Stimulated activated naive CD8-positive, alpha-beta T cell treated with anti-CD3 and anti-CD28 coated beads, Interleukin-15, Interleukin-2, amounts not matched to agents 100 U/mL and 50 U/mL, for 24 hours (primary cell): ENCODE data around the gene RNLS.
"Not testable (repeated sequence)": the region's sequence is repeated elsewhere in the genome, so short reads cannot be mapped to it uniquely, and the experiment has no call there.

ENCODE experiments used
- ATAC-seq: fragments of 150-1000 bp; cut with Tn5 transposase; one replicate; pipeline ENCODE4 v1.10.0; 2021
- DNase-seq: peaks from one replicate; pipeline ENCODE4 v3.0.0; 2021

Gene RNLS

DNA sequence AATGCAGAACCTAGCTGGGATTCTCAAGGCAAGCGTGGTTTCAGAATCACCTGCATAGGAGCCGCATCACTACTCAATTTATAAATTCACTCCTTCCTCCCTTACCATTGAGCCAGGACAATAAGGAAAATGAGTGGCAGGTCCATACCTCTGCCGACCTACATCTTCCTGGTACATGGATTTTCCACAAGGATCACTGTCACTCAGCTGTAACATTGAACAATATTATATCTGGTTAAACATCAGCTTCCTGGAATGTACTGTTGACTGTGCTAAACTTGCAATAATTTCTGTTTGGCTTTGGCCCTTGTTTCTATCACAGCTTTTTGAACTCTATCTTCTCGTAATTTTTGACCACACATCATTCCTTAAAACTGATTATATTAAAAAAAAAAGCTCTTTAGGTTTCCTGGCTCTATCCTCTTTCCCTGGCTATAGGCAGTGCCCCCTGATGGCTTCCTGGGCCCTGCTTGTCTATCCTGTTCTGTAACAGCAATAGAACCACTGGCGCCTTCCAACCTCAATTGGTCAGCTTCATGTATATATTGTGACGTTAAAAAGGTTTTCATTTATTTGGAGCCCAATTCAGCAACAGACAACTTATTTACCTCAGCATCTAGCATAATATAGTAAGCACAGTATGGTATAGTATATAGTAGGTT lies 59.2 kb downstream of the RNLS start:
- ATAC-seq (no peak), DNase-seq (no peak)

DNA sequence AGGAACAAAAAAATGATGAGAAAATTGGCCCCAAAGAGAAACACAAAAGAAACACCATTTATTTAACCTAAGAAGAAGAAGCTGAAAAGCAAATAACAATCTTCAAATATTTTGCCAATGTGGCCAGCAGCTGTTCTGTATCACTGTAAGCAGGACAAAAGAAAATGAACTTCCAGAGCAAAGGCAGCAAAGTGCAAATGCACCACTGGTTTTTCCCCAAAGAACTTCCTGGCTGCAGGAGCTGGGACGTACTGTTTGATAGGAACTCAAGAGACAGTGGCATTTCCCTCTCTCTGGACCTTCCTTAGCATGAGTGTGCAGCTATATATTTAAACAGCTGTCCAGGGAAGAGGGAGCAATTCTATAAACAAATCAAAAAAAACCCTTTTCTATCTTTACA lies 60.4 kb downstream of the RNLS start:
- DNase-seq (no peak), ATAC-seq (no peak)

DNA sequence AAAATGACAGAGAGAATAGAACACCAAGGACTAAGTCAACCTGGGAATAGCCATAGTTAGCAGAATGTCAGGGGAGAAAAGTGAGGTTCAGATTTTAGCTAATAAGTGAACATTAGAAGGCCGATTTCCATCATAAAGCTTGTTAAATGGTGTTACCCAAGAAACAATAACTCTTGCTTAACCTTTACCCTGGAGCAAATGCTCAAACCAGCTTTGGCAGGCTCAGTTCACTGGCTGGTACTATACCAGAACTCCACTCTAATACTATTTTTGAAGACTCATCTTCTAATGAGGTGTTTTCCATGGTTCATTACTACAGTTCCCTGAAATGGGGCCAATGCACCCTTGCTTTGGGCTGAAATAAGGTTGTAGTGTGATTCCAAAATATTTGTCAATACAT lies 61.3 kb downstream of the RNLS start:
- no peak for ATAC-seq

DNA sequence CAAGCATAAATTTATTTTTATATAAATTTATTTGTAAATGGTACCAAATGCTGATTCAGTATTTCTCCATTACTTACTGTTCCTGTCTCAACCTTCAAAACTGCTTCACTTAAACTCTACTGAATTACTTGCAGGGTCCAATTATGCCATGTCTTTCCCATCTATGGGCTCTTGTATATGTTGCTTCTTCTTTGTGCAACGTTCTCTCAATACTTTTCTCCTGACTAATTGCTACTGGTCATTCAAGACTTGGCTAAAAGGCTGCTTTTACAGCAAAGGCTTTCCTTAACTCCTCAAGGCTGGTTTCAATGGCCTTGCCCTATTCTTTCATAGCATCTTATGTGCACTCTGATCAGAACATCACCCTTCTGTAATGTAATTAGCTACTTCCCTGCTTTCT lies 67.9 kb downstream of the RNLS start:
- DNase-seq (no peak), ATAC-seq (no peak)

More for the DNA sequence above, 61.3 kb downstream of the RNLS start:
- DNase-seq: no peak

DNA sequence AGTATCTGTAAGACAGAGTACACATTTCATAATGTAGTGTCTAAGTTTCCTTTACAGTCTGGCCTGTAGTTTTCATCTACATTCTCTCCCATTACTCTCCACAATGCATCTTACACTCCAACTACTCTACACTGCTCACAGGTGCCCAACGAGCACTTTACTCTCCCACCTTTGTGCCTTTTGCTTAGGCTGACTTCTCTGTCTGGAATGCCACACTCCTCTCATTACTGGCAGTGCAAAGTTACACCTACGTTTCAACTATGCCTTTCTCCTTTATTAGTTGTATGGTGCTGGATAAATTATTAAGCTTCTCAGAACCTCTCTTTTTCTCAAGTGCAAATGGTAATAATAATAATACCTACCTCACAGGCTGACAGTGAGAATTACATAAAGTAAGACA lies 70.5 kb downstream of the RNLS start:
- DNase-seq (no peak), ATAC-seq (no peak)

DNA sequence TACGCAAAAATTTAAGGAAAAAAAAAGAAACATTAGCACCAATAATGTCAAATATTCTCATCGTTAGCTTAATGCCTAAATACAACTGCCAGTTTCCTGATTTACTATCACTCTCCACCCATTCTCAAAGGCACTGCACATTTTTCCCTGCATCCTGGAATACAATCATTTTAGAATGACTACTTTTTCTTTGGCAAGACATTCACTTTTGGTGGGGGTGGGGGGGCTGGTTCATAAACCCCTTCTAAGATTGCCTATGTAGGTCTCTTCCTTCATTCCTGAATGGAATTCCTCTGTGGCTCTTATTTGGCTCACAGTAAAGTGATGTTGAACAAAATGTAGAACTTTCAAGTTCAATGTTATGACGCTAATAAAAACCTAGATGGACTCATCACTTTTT lies 74.3 kb downstream of the RNLS start:
- no peak for ATAC-seq

DNA sequence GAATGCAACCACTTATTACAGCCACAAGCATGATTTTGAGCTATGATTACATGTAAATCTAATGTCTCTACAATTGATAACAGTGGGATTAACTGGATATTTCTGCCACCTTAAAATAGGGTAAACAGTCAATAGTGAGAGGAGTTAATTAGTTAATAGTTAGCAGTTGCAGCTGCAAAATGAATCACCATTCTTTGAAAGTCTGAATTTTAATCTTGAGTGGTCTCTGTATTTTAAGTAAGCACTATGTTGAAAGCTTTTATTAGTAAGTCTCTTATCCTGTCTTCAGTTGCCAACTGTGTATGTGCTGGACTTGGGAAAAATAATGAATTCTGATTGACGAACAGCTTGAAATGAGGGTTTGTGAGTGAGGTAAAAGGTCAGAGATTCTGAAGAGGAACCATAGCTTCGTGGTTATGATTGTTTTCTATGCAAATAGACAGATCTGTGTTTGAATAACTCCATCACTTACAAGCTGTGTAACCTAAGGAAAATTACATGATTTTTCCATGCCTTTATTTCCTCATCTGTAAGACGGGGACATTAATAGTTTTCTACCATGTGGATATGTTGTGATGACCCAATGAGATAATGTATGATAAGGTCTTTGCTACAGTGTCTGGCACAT lies 75.2 kb downstream of the RNLS start:
- ATAC-seq (no peak), DNase-seq (no peak)

More for the DNA sequence above, 74.3 kb downstream of the RNLS start:
- no peak for DNase-seq

DNA sequence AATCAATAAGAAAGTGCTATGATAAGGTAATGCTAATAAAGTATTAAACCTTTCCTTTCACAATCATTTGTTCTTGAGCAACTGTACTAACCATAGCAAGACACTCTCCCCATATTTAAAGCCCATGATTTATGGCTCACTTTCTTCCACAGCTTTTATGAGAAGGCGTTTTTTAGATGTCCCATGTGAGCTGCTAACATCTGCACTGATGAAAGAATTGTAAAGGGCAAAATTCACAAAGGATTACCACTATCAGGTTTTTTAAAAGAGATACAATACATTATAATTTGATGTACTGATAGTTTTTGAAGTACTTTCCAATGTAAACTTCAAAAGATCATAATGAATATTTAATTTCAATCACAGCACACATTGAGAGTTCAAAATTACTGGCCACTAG lies 75.7 kb downstream of the RNLS start:
- ATAC-seq (no peak), DNase-seq (no peak)

DNA sequence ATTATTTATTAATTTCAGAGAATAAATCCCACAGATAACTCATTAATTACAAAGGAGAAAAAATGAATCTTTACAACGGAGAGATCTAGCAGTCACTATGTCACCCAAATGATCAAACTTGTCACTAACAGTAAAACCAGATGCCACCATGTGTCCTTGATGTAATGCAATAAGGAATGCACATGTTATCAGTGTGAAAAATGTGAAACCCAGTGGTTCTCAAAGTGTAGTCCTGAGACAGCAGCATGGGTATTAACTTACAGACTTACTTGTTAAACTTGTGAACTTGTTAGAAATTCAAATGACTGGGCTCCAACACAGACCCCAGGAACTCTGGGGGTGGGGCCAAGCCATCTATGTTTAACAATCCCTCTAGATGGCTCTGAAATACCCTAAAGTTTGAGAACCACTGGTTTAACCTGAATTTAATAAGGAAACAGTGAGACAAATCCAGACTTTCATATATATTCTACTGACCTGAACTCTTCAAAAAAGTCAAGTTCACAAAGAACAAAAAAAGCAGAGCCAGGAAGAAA lies 77.4 kb downstream of the RNLS start:
- no peak for DNase-seq
- no peak for ATAC-seq

DNA sequence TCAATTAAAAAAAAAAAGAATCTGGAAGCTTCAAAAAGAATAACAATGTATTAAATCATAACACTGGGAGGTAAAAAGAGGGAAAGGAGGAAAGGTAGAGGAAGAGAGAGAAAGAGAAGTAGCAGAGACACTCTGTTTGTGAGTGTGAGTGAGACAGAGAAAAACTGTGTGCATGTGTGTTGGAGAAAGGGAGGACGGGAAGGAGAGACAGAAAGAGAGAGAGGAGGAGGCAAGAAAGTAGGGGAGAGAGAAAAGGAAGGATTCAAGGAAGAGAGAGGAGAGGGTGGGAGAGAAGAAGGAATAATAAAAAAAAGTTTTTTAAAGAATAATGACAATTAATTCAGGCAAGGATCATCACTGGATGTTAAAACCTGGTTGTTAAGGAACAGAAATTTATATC lies 77.9 kb downstream of the RNLS start:
- no peak for DNase-seq

DNA sequence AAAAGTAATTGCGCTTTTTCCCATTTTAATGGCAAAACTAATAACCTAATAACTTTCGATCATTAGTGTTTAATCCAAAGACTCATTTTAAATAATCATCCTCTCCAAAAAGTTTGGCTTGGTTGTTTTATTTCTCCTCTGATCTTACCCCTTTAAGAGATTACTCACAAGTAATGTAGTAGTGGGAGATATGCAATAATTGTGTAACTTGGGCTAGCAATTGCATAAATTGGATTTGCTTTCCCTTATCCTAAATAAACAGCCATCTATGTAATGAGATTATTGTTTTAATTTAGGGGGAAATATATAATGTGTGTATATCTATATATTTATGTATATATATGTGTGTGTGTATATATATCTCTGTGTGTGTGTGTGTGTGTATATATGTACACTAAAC lies 82.5 kb downstream of the RNLS start:
- no peak for ATAC-seq
- no peak for DNase-seq

More for the DNA sequence above, 77.9 kb downstream of the RNLS start:
- ATAC-seq: no peak

DNA sequence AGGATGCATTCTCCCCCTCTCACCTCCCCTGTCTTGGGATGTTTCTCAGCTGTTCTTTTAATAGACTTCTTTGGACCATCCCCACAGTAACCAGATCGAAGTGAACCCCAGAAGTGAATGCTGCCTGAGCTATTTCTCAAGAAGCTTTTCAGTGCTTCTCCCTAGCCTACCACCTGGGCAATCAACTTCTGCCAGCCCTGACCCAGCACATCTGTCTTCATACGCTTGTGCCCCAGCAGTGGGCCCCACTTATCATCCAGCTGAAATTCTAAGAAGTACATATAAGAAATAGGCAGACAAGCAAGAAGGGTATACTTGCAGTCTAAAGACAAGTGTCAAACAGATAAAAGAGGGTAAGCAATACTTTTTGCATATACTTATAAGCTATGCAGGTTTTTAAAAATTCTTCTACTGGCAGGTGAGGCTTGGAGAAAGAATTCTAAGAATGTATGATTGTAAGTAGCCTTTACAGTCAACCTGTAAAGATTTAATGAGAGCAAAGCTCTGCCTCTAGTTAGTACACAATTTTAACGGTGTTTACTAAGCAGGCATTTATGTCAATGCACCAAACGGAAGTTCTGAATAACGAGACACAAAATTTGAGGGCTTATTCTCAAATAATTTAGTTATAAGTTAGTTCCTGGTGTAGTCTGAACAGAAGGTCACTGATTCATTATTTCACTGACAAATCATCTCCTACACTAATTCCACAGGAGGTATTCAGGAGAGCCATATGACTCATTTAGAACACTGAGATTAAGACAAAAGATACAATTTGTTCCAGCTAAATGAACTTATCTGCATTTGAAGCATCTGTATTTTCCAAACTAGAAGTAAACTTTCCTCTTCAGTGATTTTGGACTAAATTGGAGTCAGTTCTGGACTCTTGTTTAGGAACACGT lies 83.3 kb downstream of the RNLS start:
- ATAC-seq: no peak
- DNase-seq: no peak

DNA sequence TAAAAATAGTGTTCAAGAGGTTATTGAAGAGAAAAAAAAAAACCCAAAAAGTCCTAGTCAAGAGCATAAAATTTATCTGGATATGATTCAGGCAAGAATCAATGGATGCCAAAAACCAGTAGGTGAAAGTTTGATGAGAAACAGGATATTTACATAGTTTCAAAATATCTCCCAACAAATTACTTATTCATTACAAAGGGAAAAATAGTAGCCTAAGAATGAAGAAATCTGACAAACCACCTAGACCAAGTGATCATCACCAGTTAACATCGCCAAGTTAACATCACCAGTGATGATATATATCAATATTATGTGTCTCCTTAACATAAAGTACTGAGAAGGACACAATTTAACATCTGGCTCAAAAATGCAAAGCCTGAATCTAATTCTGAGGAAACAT lies 85.2 kb downstream of the RNLS start:
- ATAC-seq (no peak), DNase-seq (no peak)

DNA sequence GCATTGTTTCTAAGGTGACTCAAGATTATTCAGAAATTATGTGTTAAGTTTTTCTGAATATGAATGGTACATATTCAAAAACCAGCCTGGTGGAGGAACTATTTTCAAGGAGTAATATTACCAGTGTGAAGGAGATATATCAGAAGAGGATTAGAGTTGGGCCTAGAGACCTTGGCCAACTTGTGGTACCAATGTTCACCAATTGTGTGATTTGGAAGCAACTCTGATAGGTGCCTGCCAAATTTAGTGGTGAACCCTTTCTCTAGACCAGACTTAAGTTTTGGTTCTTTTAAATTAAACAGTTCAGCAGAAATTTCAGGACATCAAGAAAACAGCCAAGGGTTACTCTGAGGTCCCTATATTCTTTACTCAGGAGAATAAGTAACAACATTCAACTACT lies 88.6 kb downstream of the RNLS start:
- DNase-seq: no peak
- no peak for ATAC-seq

DNA sequence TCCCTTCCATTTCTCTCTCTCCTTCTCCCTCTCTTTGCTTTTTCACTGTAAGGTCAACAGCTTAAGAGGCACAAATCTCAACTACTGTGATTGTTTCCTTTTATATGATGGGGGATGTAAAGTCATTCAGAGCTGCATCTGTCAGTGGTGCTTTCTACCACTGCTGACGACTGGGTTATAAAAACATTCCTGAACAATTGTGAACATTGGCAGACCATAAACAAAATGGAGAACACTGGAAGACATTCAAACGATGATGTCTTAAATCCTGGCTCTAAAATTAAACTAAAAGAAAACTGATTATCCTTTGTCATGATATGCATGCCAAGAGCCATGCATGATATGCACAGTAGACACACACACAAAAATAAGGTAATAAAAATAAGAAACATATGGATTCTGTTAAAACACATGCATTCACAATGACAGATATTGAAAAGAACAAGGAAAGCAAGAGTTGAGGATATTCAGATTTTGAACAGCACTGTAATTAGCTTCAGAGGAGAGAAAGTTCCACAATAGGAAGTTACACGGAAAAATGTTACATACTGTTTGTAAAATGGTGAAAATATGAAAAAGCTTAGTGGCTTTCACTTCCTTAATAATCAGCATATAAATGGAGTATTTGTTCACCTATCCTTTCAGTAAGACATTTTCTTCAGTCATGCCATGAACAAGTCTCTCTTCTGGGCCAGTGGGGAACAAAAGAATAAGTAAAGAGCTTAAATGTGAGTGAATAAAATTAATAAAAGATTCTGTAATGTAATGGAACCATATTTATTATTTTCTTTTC lies 89.2 kb downstream of the RNLS start:
- DNase-seq (no peak), ATAC-seq (no peak)

DNA sequence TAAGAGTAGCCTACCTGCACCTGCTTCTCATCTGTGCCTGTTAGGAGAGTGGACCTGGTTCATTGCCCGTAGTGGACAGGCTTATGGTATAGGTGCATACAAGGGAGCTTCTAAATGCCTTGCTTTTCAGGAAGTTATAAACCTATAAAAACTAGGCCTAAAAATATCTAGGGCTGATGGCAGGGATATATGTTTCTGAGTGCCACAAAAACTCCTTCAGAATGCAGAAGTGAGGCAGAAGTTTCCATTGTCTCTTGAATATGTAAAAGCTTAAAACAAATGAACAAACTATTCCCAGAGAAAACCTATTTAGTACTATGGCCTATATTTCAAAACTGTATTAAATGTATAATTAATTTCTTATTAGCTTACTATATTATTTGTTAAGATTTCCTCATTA lies 91.8 kb downstream of the RNLS start:
- no peak for DNase-seq
- ATAC-seq: no peak

DNA sequence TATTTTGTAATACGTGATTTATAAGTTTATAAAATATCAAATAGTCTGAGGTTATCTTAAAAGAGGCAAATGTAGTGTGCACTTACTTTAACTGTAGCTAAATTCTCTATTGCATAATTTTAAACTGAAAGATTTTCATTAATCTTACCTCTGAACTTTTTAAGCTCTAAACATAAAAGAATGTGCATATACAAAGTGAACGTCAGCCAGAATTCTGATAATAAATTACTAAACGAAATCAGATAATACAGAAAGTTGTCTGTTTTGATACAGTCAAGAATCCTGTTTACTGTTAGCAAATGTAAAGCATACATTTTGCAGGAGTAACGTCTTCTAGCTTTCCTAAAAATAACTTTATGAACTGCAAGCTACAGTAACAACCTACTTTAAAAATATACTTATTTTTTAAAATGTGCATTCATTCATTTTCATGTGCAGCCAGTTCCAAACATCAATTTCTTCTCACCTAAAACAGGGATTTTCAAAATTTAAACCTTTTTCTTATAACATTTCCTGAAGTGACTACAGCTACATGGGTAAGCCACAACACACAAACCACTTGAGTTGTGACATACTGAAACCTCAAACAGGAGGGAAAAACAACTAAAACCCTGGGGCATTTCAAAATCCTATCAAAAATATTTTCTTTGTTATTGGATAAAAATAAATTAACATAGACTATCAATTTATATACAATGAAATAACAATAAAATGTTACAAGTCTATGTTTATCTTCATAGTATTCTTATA lies 92.7 kb downstream of the RNLS start:
- DNase-seq: no peak
- ATAC-seq: no peak

DNA sequence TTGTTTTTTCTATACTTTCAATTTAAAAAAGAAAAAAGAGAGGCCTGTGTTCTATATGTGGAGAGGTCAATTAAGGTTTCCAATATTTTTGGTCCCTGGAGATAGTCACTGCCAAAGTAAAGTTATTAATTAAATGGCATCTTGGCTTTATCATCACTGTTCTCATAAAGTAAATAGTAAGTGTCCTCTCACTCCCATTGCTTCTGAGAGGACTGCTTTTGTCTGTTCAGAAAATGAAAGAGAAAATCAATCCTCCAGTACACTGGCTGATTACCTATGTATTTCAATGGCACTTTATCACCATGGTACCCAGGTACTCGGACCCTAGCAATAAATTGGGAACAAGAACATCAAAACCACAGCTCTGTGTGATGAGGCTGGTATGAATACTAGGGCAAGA lies 94.0 kb downstream of the RNLS start:
- ATAC-seq: no peak
- no peak for DNase-seq

DNA sequence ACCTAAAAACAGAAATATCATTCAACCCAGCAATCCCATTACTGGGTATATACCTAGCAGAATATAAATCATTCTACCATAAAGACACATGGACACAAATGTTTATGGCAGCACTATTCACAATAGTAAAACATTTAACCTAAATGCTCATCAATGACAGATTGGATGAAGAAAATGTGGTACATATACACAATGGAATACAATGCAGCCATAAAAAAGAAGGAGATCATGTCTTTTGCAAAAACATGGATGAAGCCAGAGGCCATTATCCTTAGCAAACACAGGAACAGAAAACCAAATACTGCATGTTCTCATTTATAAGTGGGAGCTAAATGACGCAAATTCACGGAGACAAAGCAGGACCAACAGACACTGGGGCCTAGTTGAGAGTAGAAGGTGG lies 96.3 kb downstream of the RNLS start:
- DNase-seq, ATAC-seq: not testable (repeated sequence)

DNA sequence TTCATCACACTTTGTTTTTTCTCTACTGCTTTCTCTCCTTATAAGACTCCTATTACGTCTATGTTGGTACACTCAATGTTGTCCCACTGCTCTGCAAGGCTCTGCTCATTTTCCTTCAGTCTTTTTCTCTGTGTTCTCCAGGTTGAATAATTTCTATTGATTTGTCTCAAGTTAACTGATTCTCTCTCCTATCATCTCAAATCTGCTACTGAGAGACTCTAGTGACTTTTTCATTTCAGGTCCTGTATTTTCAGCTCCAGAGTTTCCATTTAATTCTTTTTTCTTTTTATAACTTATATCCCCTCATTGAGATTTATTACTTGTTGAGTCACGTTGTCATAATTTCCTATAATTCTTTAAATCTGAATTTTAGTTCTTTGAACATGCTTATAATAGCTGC lies 100.9 kb downstream of the RNLS start:
- no peak for ATAC-seq
- no peak for DNase-seq

DNA sequence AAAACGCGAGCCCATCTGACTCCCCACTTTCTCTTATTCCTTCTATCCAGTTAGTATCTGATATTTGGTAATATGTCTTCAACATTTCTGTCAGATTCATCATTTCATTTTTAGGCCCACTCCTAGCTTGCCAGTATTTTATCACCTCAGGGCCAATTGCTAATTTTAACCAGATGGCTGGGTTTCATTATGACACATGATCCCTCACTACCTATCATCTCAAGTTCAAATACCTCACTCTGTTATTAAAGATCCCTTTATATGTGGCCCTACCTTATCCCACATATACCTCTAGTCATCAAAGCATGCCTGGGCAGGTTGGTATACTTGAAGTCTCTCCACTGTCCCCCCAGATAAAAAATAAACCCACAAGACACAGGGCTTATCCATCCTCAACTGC lies 104.9 kb downstream of the RNLS start:
- no peak for DNase-seq
- ATAC-seq: no peak
